ENCODE data around the gene POU4F2.

POU4F2 gene

GRCh38 chr4:146638786-146639505, at the start of gene POU4F2:
POU4F2 (plus strand) TSS chr4:146638893; CDS start chr4:146639141, 248 bp downstream.
- DNase-seq = no peak

- DNase-seq = no peak
Observed at GRCh38 chr4:146590801-146591200, 47.9 kb upstream of the POU4F2 start.

- no peak for DNase-seq
Observed at GRCh38 chr4:146592019-146592418, 46.7 kb upstream of the POU4F2 start.

DNA sequence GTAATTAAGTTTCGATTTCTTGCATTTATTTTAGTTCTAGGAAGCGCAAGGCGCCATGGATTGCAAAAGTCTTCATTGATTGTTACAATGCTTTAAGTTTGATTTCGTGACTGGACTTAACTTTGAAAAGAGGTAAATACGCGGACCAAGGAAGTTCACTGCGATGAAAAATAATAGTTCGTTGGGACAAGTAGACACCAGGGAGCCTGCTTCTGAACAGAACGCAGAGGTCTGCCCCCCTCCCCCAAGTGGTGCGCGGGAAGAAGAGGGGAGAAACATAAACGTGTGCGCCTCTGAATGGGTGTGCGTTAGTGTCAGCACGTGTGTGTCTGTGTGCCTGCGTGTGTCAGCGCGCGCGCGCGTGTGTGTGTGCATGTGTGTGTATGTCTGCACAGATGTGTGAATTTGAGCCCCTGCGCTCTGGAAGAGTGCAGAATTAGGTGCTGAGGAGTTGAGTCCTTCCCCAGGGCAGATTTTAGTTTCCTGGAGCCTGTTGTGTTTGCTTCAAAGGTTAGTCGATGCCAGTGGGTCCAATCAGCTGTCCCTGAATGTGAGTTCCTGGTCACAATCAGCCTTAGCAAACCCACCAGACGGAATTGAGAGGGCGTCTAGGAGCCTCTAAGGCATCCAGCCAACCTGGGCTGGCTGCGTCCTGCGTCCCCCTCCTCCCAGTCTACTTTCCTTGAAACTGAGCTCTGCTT, 5.8 kb upstream of the POU4F2 start:
- no peak for DNase-seq

GRCh38 chr4:146633471-146633800, 5.3 kb upstream of the POU4F2 start:
- DNase-seq = no peak

DNA sequence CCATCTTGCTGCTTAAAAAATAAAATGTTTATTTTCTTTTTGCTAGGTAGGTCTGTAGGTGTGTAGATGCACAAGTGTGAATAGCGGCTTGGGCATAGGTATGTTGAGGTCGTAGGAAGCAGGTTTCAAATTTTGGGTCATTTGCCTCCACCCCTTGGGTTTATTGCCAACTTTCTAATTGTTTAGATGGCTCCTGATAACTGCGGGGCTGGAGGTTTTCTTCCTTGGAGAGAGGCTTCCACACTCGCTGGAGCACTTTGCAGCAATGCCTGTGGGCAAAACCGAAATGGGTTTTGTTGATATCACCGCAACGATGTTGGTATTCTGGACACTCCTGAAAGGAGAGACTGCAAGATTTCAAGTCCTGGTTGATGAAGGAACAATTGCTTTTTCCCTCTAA, 3.9 kb upstream of the POU4F2 start:
- DNase-seq = no peak

DNA sequence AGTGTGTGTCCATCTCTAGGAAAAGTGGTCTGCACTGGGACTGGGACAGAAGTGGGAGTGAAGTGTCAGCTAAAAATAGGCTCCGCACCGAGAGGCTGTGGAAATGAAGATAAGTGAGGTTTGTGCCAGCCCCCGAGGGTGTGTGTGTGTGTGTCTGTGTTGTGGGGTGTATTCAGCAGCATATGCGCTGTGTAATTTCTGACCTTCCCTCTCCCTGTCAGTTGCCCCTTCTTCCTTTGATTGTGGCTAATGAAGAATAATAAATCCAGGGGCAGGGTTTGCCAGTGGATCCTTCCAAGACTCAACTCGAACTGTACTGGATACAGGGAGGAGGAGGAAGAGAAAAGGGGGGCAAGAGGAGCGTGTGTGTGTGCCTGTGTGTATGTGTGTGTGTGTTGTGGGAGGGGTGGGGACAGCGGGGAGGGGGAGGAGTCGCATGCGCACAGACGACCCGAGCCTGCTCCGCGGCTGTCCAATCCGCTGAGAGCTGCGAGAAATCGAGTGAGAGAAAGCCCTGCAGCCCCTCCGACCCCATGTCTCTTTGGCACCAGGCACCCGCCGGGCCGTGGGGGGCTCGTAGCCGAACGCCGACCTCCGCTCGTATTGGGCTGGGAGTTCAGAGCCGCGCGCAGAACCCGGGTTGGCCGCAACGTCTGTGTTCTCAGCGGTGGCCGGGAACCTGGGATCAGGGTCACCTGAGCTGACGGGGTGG, 916 bp upstream of the POU4F2 start:
- DNase-seq = no peak

DNA sequence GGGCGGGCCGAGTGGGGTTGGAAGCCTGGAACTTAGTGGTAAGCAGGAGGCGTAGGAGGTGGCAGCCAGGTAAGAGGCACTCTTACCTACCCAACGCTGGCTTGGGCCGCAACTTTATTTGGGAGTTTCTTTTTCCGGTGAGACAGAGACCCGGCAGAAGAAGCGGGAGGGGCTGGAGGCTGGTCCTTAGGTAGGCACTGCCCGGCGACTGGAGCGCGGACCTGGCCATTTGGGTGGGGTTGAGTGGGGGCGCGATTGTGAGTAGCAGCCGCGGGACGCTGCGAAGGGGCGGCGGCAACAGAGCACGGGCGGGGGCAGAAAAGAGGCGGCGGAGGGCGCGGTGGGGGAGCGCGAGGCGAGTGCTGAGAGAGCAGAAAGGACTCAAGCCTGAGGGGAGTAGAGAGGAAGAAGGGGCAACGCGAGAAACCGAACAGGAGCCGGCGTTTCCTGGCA, 334 bp upstream of the POU4F2 start:
- no peak for DNase-seq

DNA sequence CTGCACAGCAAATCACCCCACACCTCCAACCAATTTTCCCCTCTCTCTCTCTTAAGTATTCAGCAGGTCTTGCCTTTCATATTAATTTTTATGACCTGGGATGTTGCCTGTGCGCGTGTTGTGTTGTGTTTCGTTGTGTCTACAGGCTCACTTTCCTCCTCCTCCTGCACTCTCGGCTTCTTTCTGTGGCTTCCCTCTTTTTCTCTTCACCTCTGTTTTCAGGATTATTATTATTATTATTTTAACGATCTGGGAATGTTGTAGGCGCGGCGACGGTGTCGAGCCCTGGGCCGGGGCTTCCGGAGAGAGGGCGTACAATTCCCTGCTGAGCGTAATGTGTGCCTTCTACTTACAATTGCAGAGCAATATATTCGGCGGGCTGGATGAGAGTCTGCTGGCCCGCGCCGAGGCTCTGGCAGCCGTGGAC, 826 bp downstream of the POU4F2 start:
- no peak for DNase-seq

- DNase-seq = no peak
Observed at GRCh38 chr4:146640021-146640464, 1.4 kb downstream of the POU4F2 start.

DNA sequence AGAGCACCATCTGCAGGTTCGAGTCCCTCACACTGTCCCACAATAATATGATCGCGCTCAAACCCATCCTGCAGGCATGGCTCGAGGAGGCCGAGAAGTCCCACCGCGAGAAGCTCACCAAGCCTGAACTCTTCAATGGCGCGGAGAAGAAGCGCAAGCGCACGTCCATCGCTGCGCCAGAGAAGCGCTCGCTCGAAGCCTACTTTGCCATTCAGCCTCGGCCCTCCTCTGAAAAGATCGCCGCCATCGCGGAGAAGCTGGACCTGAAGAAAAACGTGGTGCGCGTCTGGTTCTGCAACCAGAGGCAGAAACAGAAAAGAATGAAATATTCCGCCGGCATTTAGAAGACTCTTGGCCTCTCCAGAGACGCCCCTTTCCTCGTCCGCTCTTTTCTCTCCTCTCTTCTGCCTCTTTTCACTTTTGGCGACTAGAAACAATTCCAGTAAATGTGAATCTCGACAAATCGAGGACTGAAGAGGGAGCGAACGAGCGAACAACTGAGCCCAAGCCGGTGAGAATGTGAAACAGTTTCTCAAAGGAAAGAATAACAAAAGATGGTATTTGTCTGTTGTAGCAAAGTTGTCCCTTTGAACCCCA, 1.9 kb downstream of the POU4F2 start:
- no peak for DNase-seq

DNA sequence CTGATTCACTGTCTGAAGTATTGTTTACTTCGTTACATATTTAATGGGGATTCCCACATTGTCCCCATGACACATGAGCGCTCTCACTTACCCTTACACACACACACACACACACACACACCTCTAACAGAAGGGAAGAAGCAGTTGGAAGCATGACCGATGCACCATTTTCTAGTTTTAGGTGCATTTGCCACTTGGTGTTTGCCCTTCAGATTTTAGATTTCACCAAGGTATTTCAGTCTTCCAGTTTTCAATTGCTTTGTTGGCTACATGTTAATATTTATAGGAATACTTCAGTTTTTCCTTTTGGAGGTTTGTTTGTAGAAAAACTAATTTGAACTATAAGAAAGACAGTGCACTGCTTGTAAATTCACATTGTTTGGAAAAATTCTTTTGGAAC, 3.1 kb downstream of the POU4F2 start:
- no peak for DNase-seq

GRCh38 chr4:146643812-146644401, 5.2 kb downstream of the POU4F2 start:
- DNase-seq = no peak

DNA sequence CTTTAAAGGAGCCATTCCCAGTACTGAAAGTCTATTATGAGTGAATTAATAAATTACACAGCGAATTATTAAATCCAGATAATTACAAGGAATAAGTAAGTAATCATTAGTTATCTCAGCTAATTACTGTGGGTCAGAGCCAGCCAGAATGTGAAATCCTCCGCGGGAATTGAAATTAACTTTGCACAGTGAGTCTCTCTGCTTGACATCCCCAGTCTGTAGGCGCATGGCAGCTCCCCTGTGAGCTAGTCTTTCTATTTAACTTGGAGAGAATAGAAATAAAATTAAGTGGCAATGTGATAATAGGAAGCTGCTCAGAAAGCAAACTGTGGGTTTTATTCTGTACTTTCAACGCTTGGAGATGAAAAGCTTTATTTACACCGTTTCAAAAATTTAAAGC, 7.2 kb downstream of the POU4F2 start:
- no peak for DNase-seq

DNA sequence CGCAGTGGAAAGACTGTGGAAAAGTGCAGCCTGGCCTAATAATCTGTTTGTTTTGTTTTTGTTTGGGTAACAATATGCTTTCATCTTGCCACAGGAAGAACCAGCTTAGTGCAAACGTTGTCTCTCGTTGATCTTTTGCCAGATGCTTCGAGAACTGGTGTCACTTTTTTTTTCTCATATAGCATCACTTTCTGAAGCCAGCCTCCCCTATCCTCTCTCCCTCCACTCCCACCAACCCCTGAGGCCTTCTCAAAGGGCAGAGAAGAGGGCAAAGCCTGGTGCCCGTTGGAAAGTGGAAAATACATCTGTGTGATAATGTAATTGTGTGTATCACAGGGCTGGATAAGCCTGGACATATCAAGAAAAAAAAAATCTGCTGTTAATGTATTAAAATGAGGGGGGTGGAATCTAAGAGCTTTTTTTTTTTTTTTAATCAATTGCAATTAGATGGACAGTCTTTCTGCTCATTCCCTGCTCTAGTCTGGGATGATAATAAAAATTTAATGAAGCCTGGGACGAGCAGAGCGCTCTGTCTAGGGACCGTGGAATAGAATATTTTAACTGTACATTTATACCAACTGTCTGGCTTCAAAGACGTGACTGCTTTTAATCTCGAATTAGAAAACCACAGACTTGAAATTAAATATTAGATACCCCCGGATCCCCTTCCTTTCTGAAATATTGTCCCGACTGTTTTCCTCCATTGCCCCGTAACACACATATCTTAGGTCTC, 8.1 kb downstream of the POU4F2 start:
- no peak for DNase-seq

DNA sequence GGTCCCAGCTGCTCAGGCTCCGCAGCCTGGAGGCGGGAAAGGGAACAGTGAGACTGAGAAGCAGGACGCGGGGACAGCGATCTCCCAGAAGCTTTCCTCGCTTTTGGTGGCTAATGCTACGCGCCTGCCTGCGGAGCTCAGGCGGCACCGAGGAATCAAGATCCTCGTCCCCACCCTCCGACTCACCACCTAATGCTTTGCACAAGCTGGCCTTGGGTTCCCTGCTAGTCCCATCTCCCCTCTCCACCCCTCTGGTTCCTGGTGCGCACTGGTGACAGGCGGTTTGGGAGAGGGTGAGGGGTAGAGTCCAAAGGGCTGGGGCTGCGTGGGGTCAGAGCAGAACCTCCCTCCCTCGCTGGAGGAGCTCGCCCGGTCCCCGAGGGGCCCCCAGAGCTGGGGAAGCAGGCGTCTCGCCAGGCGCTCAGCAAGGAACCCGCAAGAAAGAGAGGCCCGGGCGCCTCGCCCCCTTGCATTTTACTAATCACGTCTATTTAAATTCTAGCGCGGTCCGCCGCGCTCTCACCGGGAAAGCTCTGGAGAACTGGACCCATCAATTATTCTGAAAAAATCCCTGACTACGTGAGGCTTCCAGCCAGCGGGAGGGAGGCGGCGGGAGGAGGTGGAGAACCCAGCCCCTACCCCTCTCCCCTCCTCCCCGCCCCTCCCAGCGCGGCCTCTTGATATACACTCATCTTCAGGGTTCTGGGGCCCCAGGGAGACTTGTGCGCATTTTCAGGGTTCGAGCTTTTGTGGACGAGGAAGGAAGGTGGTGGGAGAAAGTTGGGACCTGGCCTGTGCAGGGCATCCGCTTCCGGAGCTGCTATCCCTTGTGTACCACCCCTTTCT, 9.1 kb downstream of the POU4F2 start:
- no peak for DNase-seq

GRCh38 chr4:146648461-146648783, 9.7 kb downstream of the POU4F2 start:
- no peak for DNase-seq

GRCh38 chr4:146649232-146649631, 10.5 kb downstream of the POU4F2 start:
- DNase-seq = no peak

DNA sequence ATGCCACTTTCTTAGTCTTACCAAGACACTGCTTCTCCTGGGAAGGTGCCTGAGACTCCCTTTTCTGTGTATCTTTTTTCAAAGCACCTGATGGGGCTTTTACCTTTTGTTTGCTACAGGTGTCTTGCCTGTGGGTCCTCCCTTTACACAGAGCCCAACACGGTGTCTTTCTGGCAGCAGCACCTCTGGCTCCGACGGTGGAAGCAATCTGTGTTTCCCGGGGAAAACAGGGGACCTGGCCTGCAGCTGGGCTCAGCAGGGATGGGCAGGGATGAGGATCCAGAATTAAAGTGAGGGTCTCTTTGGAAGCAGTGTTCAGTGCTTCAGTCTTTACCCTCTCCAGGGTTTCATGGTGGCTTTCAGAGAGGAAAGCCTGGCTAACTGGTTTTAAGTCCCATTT, 11.3 kb downstream of the POU4F2 start:
- DNase-seq = no peak

GRCh38 chr4:146654687-146655520, 16.2 kb downstream of the POU4F2 start:
- DNase-seq = no peak

DNA sequence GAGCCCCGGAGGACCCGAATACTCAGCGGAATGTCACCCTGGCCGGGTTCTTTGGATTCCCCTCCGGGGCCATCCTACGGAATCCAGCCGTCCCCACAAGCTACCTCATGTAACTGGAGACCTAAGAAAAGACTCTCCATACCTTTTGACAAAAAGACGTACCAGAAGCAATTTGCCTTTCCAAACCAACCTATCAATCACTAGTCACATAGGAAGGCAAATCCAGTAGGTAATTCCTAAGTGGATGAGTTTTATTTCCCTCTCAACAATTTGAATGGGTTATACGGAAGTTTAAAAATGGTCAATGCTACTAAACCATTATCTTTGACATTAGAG, 16.8 kb downstream of the POU4F2 start:
- DNase-seq = no peak

Data from inflammatory macrophage treated with lipopolysaccharide for 1 hour (primary cell).